Aorta (tissue), 5 donors: ENCODE results near the gene PCDHAC1. TPM values are rescaled to one million over a fixed set of nuclear protein-coding genes. Genes with fewer than 3 reads are reported as not detected.

Experiments used
- ATAC-seq: fragments of 200-7000 bp; cut with Tn5 transposase; one replicate; pipeline ENCODE4 v1.9.1; 2022; ENCODE audit warnings: moderate library complexity; ENCODE audit not compliant: low FRiP score
- DNase-seq, 2 donors: peaks; one replicate each; pipeline ENCODE4 v3.0.0-alpha.2; 2020
- H3K27ac ChIP-seq, 2 donors: one replicate each; pipeline ENCODE4 v1.5.1; 2013; ENCODE audit warnings: low read length in 2 of 2, mild to moderate bottlenecking in 2 of 2, moderate library complexity in 2 of 2, control low read depth in 1 of 2, inconsistent platforms in 1 of 2, low read depth in 1 of 2
- H3K27me3 ChIP-seq, 2 donors: one replicate each; pipeline ENCODE4 v1.6.1; 2013; ENCODE audit warnings: control low read depth in 1 of 2, low read length in 1 of 2, mild to moderate bottlenecking in 1 of 2, moderate library complexity in 1 of 2; ENCODE audit not compliant: insufficient read depth in 2 of 2, control insufficient read depth in 1 of 2
- H3K36me3 ChIP-seq, 2 donors: one replicate each; pipeline ENCODE4 v1.6.1; 2013; ENCODE audit warnings: control low read depth in 1 of 2, low read length in 1 of 2, mild to moderate bottlenecking in 1 of 2; ENCODE audit not compliant: insufficient read depth in 2 of 2, control insufficient read depth in 1 of 2
- H3K4me1 ChIP-seq, 2 donors: one replicate each; pipeline ENCODE4 v1.6.1; 2013; ENCODE audit warnings: low read length in 2 of 2, control low read depth in 1 of 2, mild to moderate bottlenecking in 1 of 2, moderate library complexity in 1 of 2; ENCODE audit not compliant: insufficient read depth in 2 of 2, control insufficient read depth in 1 of 2
- H3K4me3 ChIP-seq, 2 donors: one replicate each; pipeline ENCODE4 v1.5.1; 2013; ENCODE audit warnings: low read length in 2 of 2, control low read depth in 1 of 2, mild to moderate bottlenecking in 1 of 2
- H3K9me3 ChIP-seq: one replicate; pipeline ENCODE4 v1.6.1; 2013; ENCODE audit warnings: mild to moderate bottlenecking, low read length; ENCODE audit not compliant: control insufficient read depth
- WGBS, 2 donors: extraction: QIAGEN DNeasy Blood & Tissue Kit; methylation state at CpG; one replicate each; pipeline ENCODE4 v1.1.7; 2013; 5-methylcytosine and 5-hydroxymethylcytosine counted together
- intact Hi-C, 2 donors: fragments of 100-400 bp; cut with DNase I; formaldehyde crosslinking; loops; one replicate each; pipeline versions ENCODE4 v1.14.2 to v1.15.0; 2022
- polyA plus RNA-seq, 2 donors: library from polyadenylated mRNA; stranded (reverse); fragments of 200-250 nt; gene quantifications; one replicate each; pipeline ENCODE4 v1.2.3, GENCODE V29; 2013
- total RNA-seq, 2 donors: library from RNA; stranded (reverse); fragmentation: NEBNext Ultra II Directional; extraction: Animal tissue kit (Norgen Biotek cat#: 25700); gene quantifications; one replicate each; pipeline ENCODE4 v1.2.1, GENCODE V29; 2021
- donor health status: healthy with polysubstance abuse.
- donor health status: Bipolar disorder and iron deficiency.
- donor health status: DM: no; HTN: no; CAD: no.
- donor health status: DM: no; HTN: no; CAD: no.
- donor health status: DM: yes; HTN: yes; CAD: no.

Gene PCDHAC1
- total and polyA plus RNA-seq, 4 donors: 0.15 to 0.36 TPM; not detected in 2

GRCh38 chr5:140964356-140964755, 38.3 kb downstream of the PCDHAC1 start:
- Histone ChIP-seq H3K27ac (no peak overlapping the region), H3K36me3 (no peaks in the 10 kb centered on the region), H3K9me3 (no peaks in the 10 kb centered on the region), H3K27me3 (no peaks in the 10 kb centered on the region), H3K4me1 (no peaks in the 10 kb centered on the region), H3K4me3 (no peak overlapping the region)
- 70 to 75% methylated on average over 3 of the region's 3 CpGs for WGBS, 2 donors
- intact Hi-C loops: no loop called here
- ATAC-seq: no peak
- no peak for DNase-seq

GRCh38 chr5:140965905-140966292, 39.8 kb downstream of the PCDHAC1 start:
- no peaks in the 10 kb centered on the region for H3K4me1 ChIP-seq
- no peaks in the 10 kb centered on the region for H3K9me3 ChIP-seq
- no peaks in the 10 kb centered on the region for H3K36me3 ChIP-seq
- ATAC-seq (no peak), DNase-seq (no peak)
- H3K27me3 ChIP-seq: no peaks in the 10 kb centered on the region
- H3K27ac ChIP-seq: no peak overlapping the region
- peak overlapping the region; percentile 5 to 59 for H3K4me3 ChIP-seq
- intact Hi-C loops: no loop called here
- 0 to 2% methylated on average over 9 of the region's 9 CpGs for WGBS, 2 donors

- Histone ChIP-seq H3K9me3 (no peaks in the 10 kb centered on the region), H3K27me3 (no peaks in the 10 kb centered on the region), H3K36me3 (no peaks in the 10 kb centered on the region), H3K27ac (no peak within 1 kb of the TSS), H3K4me1 (no peaks in the 10 kb centered on the region), H3K4me3 (peak within 1 kb of the TSS; percentile 5 to 59)
- intact Hi-C loops: no loop called here
- ATAC-seq (peak; percentile 82), DNase-seq (peak; percentile 52 to 81)
- WGBS, 2 donors: 1% methylated on average over 73 to 80 of the region's 80 CpGs
These were observed 40.5 kb downstream of the PCDHAC1 start, which contains the start of gene PCDHAC2 for GRCh38 chr5:140966293-140967225. Gene PCDHAC2 (plus strand): TSS chr5:140966476. CDS start chr5:140966767, 291 bp downstream.

GRCh38 chr5:140967226-140967893, 41.3 kb downstream of the PCDHAC1 start:
- ATAC-seq (no peak), DNase-seq (no peak)
- H3K27ac ChIP-seq: no peak overlapping the region
- 24 to 30% methylated on average over 34 of the region's 34 CpGs for WGBS, 2 donors
- no peaks in the 10 kb centered on the region for H3K36me3 ChIP-seq
- no peak overlapping the region for H3K4me3 ChIP-seq
- H3K4me1 ChIP-seq: no peaks in the 10 kb centered on the region
- H3K27me3 ChIP-seq: no peaks in the 10 kb centered on the region
- no peaks in the 10 kb centered on the region for H3K9me3 ChIP-seq
- intact Hi-C loops: no loop called here

GRCh38 chr5:140969880-140970279, 43.8 kb downstream of the PCDHAC1 start:
- Histone ChIP-seq H3K4me3 (no peak overlapping the region), H3K4me1 (no peaks in the 10 kb centered on the region), H3K27ac (no peak overlapping the region), H3K9me3 (no peaks in the 10 kb centered on the region), H3K36me3 (no peaks in the 10 kb centered on the region), H3K27me3 (no peaks in the 10 kb centered on the region)
- intact Hi-C loops: no loop called here
- ATAC-seq: no peak
- DNase-seq: no peak

GRCh38 chr5:140973550-140973949, 47.5 kb downstream of the PCDHAC1 start:
- Histone ChIP-seq H3K27ac (no peak overlapping the region), H3K9me3 (no peaks in the 10 kb centered on the region), H3K36me3 (no peaks in the 10 kb centered on the region), H3K4me1 (no peaks in the 10 kb centered on the region), H3K27me3 (no peaks in the 10 kb centered on the region), H3K4me3 (no peak overlapping the region)
- ATAC-seq (no peak), DNase-seq (no peak)
- intact Hi-C loops: no loop called here

GRCh38 chr5:140977003-140977402, 50.9 kb downstream of the PCDHAC1 start:
- no peak for ATAC-seq
- no peak for DNase-seq
- H3K27ac ChIP-seq: no peak overlapping the region
- no peak overlapping the region for H3K4me3 ChIP-seq
- H3K27me3 ChIP-seq: no peaks in the 10 kb centered on the region
- no peaks in the 10 kb centered on the region for H3K9me3 ChIP-seq
- H3K4me1 ChIP-seq: no peaks in the 10 kb centered on the region
- no peaks in the 10 kb centered on the region for H3K36me3 ChIP-seq
- intact Hi-C loops: no loop called here
- 77 to 81% methylated on average over 3 of the region's 3 CpGs for WGBS, 2 donors

- Histone ChIP-seq H3K27ac (no peak overlapping the region), H3K27me3 (no peaks in the 10 kb centered on the region), H3K9me3 (no peaks in the 10 kb centered on the region), H3K4me3 (no peak overlapping the region), H3K4me1 (no peaks in the 10 kb centered on the region), H3K36me3 (no peaks in the 10 kb centered on the region)
- intact Hi-C loops: no loop called here
- no peak for ATAC-seq
- WGBS, 2 donors: 52 to 68% methylated on average over 2 of the region's 2 CpGs
- no peak for DNase-seq
These were observed 52.2 kb downstream of the PCDHAC1 start for GRCh38 chr5:140978260-140978659.

- no peaks in the 10 kb centered on the region for H3K4me1 ChIP-seq
- 86 to 97% methylated on average over 1 of the region's 1 CpG for WGBS, 2 donors
- no peaks in the 10 kb centered on the region for H3K36me3 ChIP-seq
- DNase-seq (no peak), ATAC-seq (no peak)
- H3K27ac ChIP-seq: no peak overlapping the region
- no peaks in the 10 kb centered on the region for H3K9me3 ChIP-seq
- intact Hi-C loops: no loop called here
- H3K4me3 ChIP-seq: no peak overlapping the region
- no peaks in the 10 kb centered on the region for H3K27me3 ChIP-seq
These were observed 52.9 kb downstream of the PCDHAC1 start for GRCh38 chr5:140978983-140979382.
